Measurements from ENCODE around the gene OXA1L. TPM values are rescaled to one million over a fixed set of nuclear protein-coding genes. Genes with fewer than 3 reads are reported as not detected.
A peak's percentile ranks its signal among the peaks of the same experiment; 100 is the strongest.
"Not testable (repeated sequence)": the region's sequence is repeated elsewhere in the genome, so short reads cannot be mapped to it uniquely, and the experiment has no call there.

OXA1L gene
- total RNA-seq, 2 donors from 2014 or later, result 114 TPM

GRCh38 chr14:22733829-22734228 lies 32.7 kb upstream of the OXA1L start:
- peaks cover 3% of the 10 kb centered on the region for H3K27me3 Mint-ChIP-seq (ENCODE audit: insufficient read depth)
- H3K27ac ChIP-seq (ENCODE audit: low read depth, low read length), result no peak overlapping the region
- peaks cover 3% of the 10 kb centered on the region for H3K4me1 ChIP-seq (ENCODE audit: control insufficient read depth, insufficient read depth, low read length)
- H3K4me3 ChIP-seq (ENCODE audit: low read length), result no peak overlapping the region
- no peaks in the 10 kb centered on the region for H3K36me3 ChIP-seq (ENCODE audit: control insufficient read depth, insufficient read depth, low read length)
- no peak overlapping the region for H3K4me3 Mint-ChIP-seq
- H3K9me3 ChIP-seq (ENCODE audit: control insufficient read depth, low read length), result peaks cover 17% of the 10 kb centered on the region
- H3K27ac Mint-ChIP-seq, result no peak overlapping the region
- 80 to 92% methylated on average over 2 of the region's 2 CpGs for WGBS, 2 experiments (ENCODE audit: insufficient coverage in 1 of 2, insufficient read length in 1 of 2)
- TF ChIP-seq CTCF (conservative IDR thresholded peaks at IDR 0.05), result no peak
- peaks cover 22% of the 10 kb centered on the region for H3K9me3 Mint-ChIP-seq
- no peak for DNase-seq
- peaks cover 4% of the 10 kb centered on the region for H3K36me3 Mint-ChIP-seq (ENCODE audit: low read depth)
- peaks cover 9% of the 10 kb centered on the region for H3K4me1 Mint-ChIP-seq
- no peak overlapping the region for H3K9ac ChIP-seq (ENCODE audit: extremely low read depth, low read length, poor library complexity, severe bottlenecking)
- H3K27me3 ChIP-seq (ENCODE audit: control insufficient read depth, insufficient read depth, low read length, poor library complexity, severe bottlenecking), result no peaks in the 10 kb centered on the region

GRCh38 chr14:22735096-22735495 lies 31.4 kb upstream of the OXA1L start:
- peaks cover 3% of the 10 kb centered on the region for H3K27me3 Mint-ChIP-seq (ENCODE audit: insufficient read depth)
- Histone ChIP-seq H3K9ac (ENCODE audit: extremely low read depth, low read length, poor library complexity, severe bottlenecking) (no peak overlapping the region), H3K4me1 (ENCODE audit: control insufficient read depth, insufficient read depth, low read length) (peaks cover 8% of the 10 kb centered on the region), H3K9me3 (ENCODE audit: control insufficient read depth, low read length) (peaks cover 20% of the 10 kb centered on the region), H3K36me3 (ENCODE audit: control insufficient read depth, insufficient read depth, low read length) (no peaks in the 10 kb centered on the region), H3K27me3 (ENCODE audit: control insufficient read depth, insufficient read depth, low read length, poor library complexity, severe bottlenecking) (no peaks in the 10 kb centered on the region), H3K4me3 (ENCODE audit: low read length) (no peak overlapping the region), H3K27ac (ENCODE audit: low read depth, low read length) (no peak overlapping the region)
- DNase-seq, result no peak
- H3K27ac Mint-ChIP-seq, result no peak overlapping the region
- TF ChIP-seq CTCF (conservative IDR thresholded peaks at IDR 0.05), result no peak
- H3K9me3 Mint-ChIP-seq, result peaks cover 29% of the 10 kb centered on the region
- WGBS, 2 experiments (ENCODE audit: insufficient coverage in 1 of 2, insufficient read length in 1 of 2), result 65 to 86% methylated on average over 2 of the region's 2 CpGs
- peaks cover 4% of the 10 kb centered on the region for H3K36me3 Mint-ChIP-seq (ENCODE audit: low read depth)
- no peak overlapping the region for H3K4me3 Mint-ChIP-seq
- peaks cover 20% of the 10 kb centered on the region for H3K4me1 Mint-ChIP-seq

GRCh38 chr14:22736384-22736783 lies 30.1 kb upstream of the OXA1L start:
- H3K27ac Mint-ChIP-seq; DNase-seq; H3K9ac ChIP-seq (ENCODE audit: extremely low read depth, low read length, poor library complexity, severe bottlenecking); H3K36me3 Mint-ChIP-seq (ENCODE audit: low read depth); H3K4me3 Mint-ChIP-seq; H3K27ac ChIP-seq (ENCODE audit: low read depth, low read length); H3K4me3 ChIP-seq (ENCODE audit: low read length); H3K27me3 ChIP-seq (ENCODE audit: control insufficient read depth, insufficient read depth, low read length, poor library complexity, severe bottlenecking); H3K27me3 Mint-ChIP-seq (ENCODE audit: insufficient read depth); H3K4me1 ChIP-seq (ENCODE audit: control insufficient read depth, insufficient read depth, low read length); H3K36me3 ChIP-seq (ENCODE audit: control insufficient read depth, insufficient read depth, low read length): not testable (repeated sequence)
- peaks cover 20% of the 10 kb centered on the region for H3K9me3 ChIP-seq (ENCODE audit: control insufficient read depth, low read length)
- Mint-ChIP-seq H3K9me3 (peaks cover 29% of the 10 kb centered on the region), H3K4me1 (peaks cover 21% of the 10 kb centered on the region)
- 90 to 95% methylated on average over 7 to 12 of the region's 14 CpGs for WGBS, 2 experiments (ENCODE audit: insufficient coverage in 1 of 2, insufficient read length in 1 of 2)

GRCh38 chr14:22737052-22737451 lies 29.4 kb upstream of the OXA1L start:
- Histone ChIP-seq H3K9ac (ENCODE audit: extremely low read depth, low read length, poor library complexity, severe bottlenecking) (no peak overlapping the region), H3K27ac (ENCODE audit: low read depth, low read length) (no peak overlapping the region), H3K36me3 (ENCODE audit: control insufficient read depth, insufficient read depth, low read length) (no peaks in the 10 kb centered on the region), H3K27me3 (ENCODE audit: control insufficient read depth, insufficient read depth, low read length, poor library complexity, severe bottlenecking) (no peaks in the 10 kb centered on the region), H3K4me3 (ENCODE audit: low read length) (peak overlapping the region; percentile 41), H3K9me3 (ENCODE audit: control insufficient read depth, low read length) (peaks cover 20% of the 10 kb centered on the region), H3K4me1 (ENCODE audit: control insufficient read depth, insufficient read depth, low read length) (peaks cover 9% of the 10 kb centered on the region)
- Mint-ChIP-seq H3K27ac (no peak overlapping the region), H3K27me3 (ENCODE audit: insufficient read depth) (peaks cover 3% of the 10 kb centered on the region), H3K36me3 (ENCODE audit: low read depth) (peaks cover 4% of the 10 kb centered on the region), H3K4me3 (no peak overlapping the region), H3K4me1 (peaks cover 21% of the 10 kb centered on the region), H3K9me3 (peaks cover 29% of the 10 kb centered on the region)
- 100% methylated on average over 1 of the region's 1 CpG for WGBS, 2 experiments (ENCODE audit: insufficient coverage in 1 of 2, insufficient read length in 1 of 2)
- no peak for DNase-seq
- no peak for TF ChIP-seq CTCF (conservative IDR thresholded peaks at IDR 0.05)

All from endodermal cell (in vitro differentiated cells).